AG09309 (cell line): ENCODE results near the gene CLEC11A.
A peak's percentile ranks its signal among the peaks of the same experiment; 100 is the strongest.

Source experiments
- DNase-seq: peaks from one replicate; pipeline ENCODE4 v3.0.0-alpha.2; 2010; ENCODE audit warnings: low read depth
- H3K4me3 ChIP-seq: 2 replicates; pipeline ENCODE4 v1.5.1; 2011; ENCODE audit warnings: mild to moderate bottlenecking, low read depth, low read length, moderate library complexity; ENCODE audit not compliant: control insufficient read depth
- CTCF ChIP-seq: IDR thresholded peaks from 2 replicates; pipeline ENCODE4 v1.5.1; 2011; ENCODE audit warnings: mild to moderate bottlenecking, low read depth, low read length, inconsistent platforms; ENCODE audit not compliant: insufficient read depth, control insufficient read depth; ENCODE audit errors: missing control alignments

The CLEC11A gene

GRCh38 chr19:50718255-50719118 is 4.7 kb upstream of the CLEC11A start:
- H3K4me3 ChIP-seq: peak overlapping the region; percentile 58
- no peak for DNase-seq
- TF ChIP-seq CTCF: no peak

GRCh38 chr19:50719119-50719435 is 4.1 kb upstream of the CLEC11A start:
- peak overlapping the region; percentile 58 for H3K4me3 ChIP-seq
- TF ChIP-seq CTCF: no peak
- no peak for DNase-seq

- TF ChIP-seq CTCF: no peak
- H3K4me3 ChIP-seq: peak within 1 kb of the TSS; percentile 58
- DNase-seq: no peak
These were observed 3.6 kb upstream of the CLEC11A start, which contains the start of gene SHANK1 for GRCh38 chr19:50719566-50719965. TSS of gene SHANK1 (minus strand) at chr19:50719802. CDS start at chr19:50716919, 2,883 bp downstream.

- no peak overlapping the region for H3K4me3 ChIP-seq
- DNase-seq: no peak
- TF ChIP-seq CTCF: no peak
These were observed 2.8 kb upstream of the CLEC11A start for GRCh38 chr19:50720181-50720920.

- DNase-seq: peak; percentile 32
- peak; percentile 28 for TF ChIP-seq CTCF
- H3K4me3 ChIP-seq: no peak overlapping the region
These were observed 2.2 kb upstream of the CLEC11A start for GRCh38 chr19:50720921-50721381.

GRCh38 chr19:50721441-50722137 is 1.6 kb upstream of the CLEC11A start:
- no peak overlapping the region for H3K4me3 ChIP-seq
- DNase-seq: no peak
- TF ChIP-seq CTCF: no peak
